Measurements from ENCODE around the gene PIK3R4. TPM values are rescaled to one million over a fixed set of nuclear protein-coding genes. Genes with fewer than 3 reads are reported as not detected.

PIK3R4 gene
- total RNA-seq, 1 experiment from 2014 or later = 21.5 TPM

- Histone ChIP-seq H2AFZ (ENCODE audit: low read length) (peak overlapping the region; percentile 81), H3K27me3 (ENCODE audit: low read length) (no peaks in the 10 kb centered on the region), H3K4me2 (ENCODE audit: low read length) (peak overlapping the region; percentile 79), H3K9me2 (replicated peaks; ENCODE audit: low read length) (no peaks in the 10 kb centered on the region), H3K27ac (ENCODE audit: low read length) (no peak overlapping the region), H4K20me1 (ENCODE audit: low read length) (no peaks in the 10 kb centered on the region), H3K4me1 (ENCODE audit: insufficient read depth, low read length) (peaks cover 23% of the 10 kb centered on the region), H3K4me3 (ENCODE audit: low read length) (peak overlapping the region; percentile 47; the same call in 1 of the 2 replicates), H3K36me3 (ENCODE audit: low read depth, low read length) (no peaks in the 10 kb centered on the region; the same call in 1 of the 2 replicates), H3F3A (ENCODE audit: low read length, unreplicated experiment) (no peaks in the 10 kb centered on the region), H3K9me3 (ENCODE audit: low read length) (no peaks in the 10 kb centered on the region), H3K9ac (ENCODE audit: low read length) (0 out of 2 replicates have a peak overlapping the region, but pooled peaks have one; percentile 32), H3K79me2 (ENCODE audit: low read length) (no peaks in the 10 kb centered on the region)
- peak; percentile 50; the same call in 1 of the 2 replicates for ATAC-seq
- ChIA-PET POLR2A (ENCODE audit: unreplicated experiment) (interaction anchor here (0.6 kb wide), 1 partner anchor 134 kb away, joined by 11 read pairs; the partner anchor contains the start of gene ATP2C1), CTCF (interaction anchor here (2.0 kb wide), 1 partner anchor 134 kb away, joined by 5 read pairs; the partner anchor contains the start of gene ATP2C1)
- intact Hi-C loops (cut with micrococcal nuclease) = loop anchor here (1.0 kb wide), 1 partner anchor 133 kb away; no protein-coding TSS in a partner anchor
- BruUV-seq (replicated peaks) = no TSS peak
- peak; percentile 71 for DNase-seq
- TF ChIP-seq EZH2phosphoT487 (IDR thresholded peaks at IDR 0.05; ENCODE audit: borderline replicate concordance, low read length) = no peak
- peak; percentile 85 for TF ChIP-seq CTCF (conservative IDR thresholded peaks at IDR 0.05; ENCODE audit: low read depth, low read length)
Measured at GRCh38 chr3:130759692-130760338, 13.2 kb upstream of the PIK3R4 start.

- H3K9me2 ChIP-seq (replicated peaks; ENCODE audit: low read length) = no peaks in the 10 kb centered on the region
- H4K20me1 ChIP-seq (ENCODE audit: low read length) = no peaks in the 10 kb centered on the region
- ATAC-seq = no peak
- no peak overlapping the region for H2AFZ ChIP-seq (ENCODE audit: low read length)
- no peak overlapping the region for H3K4me2 ChIP-seq (ENCODE audit: low read length)
- intact Hi-C loops (cut with micrococcal nuclease) = loop anchor here (1.0 kb wide), 1 partner anchor 135 kb away; no protein-coding TSS in a partner anchor
- no peaks in the 10 kb centered on the region for H3F3A ChIP-seq (ENCODE audit: low read length, unreplicated experiment)
- H3K36me3 ChIP-seq (ENCODE audit: low read depth, low read length) = no peaks in the 10 kb centered on the region; the same call in 1 of the 2 replicates
- no peaks in the 10 kb centered on the region for H3K27me3 ChIP-seq (ENCODE audit: low read length)
- no peak overlapping the region for H3K27ac ChIP-seq (ENCODE audit: low read length)
- H3K9me3 ChIP-seq (ENCODE audit: low read length) = no peaks in the 10 kb centered on the region
- H3K79me2 ChIP-seq (ENCODE audit: low read length) = no peaks in the 10 kb centered on the region
- ChIA-PET POLR2A (ENCODE audit: unreplicated experiment) (interaction anchor here (0.6 kb wide), 1 partner anchor 135 kb away, joined by 11 read pairs; the partner anchor contains the start of gene ATP2C1), CTCF (interaction anchor here (2.0 kb wide), 1 partner anchor 135 kb away, joined by 5 read pairs; the partner anchor contains the start of gene ATP2C1)
- TF ChIP-seq EZH2phosphoT487 (IDR thresholded peaks at IDR 0.05; ENCODE audit: borderline replicate concordance, low read length) (no peak), EZH2 (IDR thresholded peaks at IDR 0.05; ENCODE audit: low read length, unreplicated experiment) (no peak), CTCF (conservative IDR thresholded peaks at IDR 0.05; ENCODE audit: low read depth, low read length) (no peak)
- H3K9ac ChIP-seq (ENCODE audit: low read length) = no peak overlapping the region
- no peak overlapping the region for H3K4me3 ChIP-seq (ENCODE audit: low read length)
- H3K4me1 ChIP-seq (ENCODE audit: insufficient read depth, low read length) = peaks cover 23% of the 10 kb centered on the region
- no peak for DNase-seq
- no TSS peak for BruUV-seq (replicated peaks)
Measured at GRCh38 chr3:130758624-130759369, 12.2 kb upstream of the PIK3R4 start.
